Ishikawa (cell line): Measurements from ENCODE around the gene COX4I1.

Experiments used
- CEBPB ChIP-seq: IDR thresholded peaks from 2 replicates; pipeline ENCODE4 v1.6.1; 2012
- CREB1 ChIP-seq: IDR thresholded peaks from 2 replicates; pipeline ENCODE4 v1.6.1; 2012; ENCODE audit warnings: low read depth
- EGR1 ChIP-seq: IDR thresholded peaks from 2 replicates; pipeline ENCODE4 v1.6.1; 2012
- EP300 ChIP-seq: IDR thresholded peaks from 2 replicates; pipeline ENCODE4 v1.6.1; 2012; ENCODE audit warnings: borderline replicate concordance
- FOXM1 ChIP-seq: IDR thresholded peaks from 2 replicates; pipeline ENCODE4 v1.6.1; 2012; ENCODE audit warnings: low read depth, borderline replicate concordance
- MAX ChIP-seq: IDR thresholded peaks from 2 replicates; pipeline ENCODE4 v1.6.1; 2012
- NFIC ChIP-seq: IDR thresholded peaks from 2 replicates; pipeline ENCODE4 v1.6.1; 2012
- RAD21 ChIP-seq: IDR thresholded peaks from 2 replicates; pipeline ENCODE4 v1.6.1; 2012; ENCODE audit warnings: low read depth
- REST ChIP-seq: IDR thresholded peaks from 2 replicates; pipeline ENCODE4 v1.6.1; 2012; ENCODE audit warnings: low read depth, mild to moderate bottlenecking
- TAF1 ChIP-seq: IDR thresholded peaks from 2 replicates; pipeline ENCODE4 v1.6.1; 2012; ENCODE audit warnings: low read depth, mild to moderate bottlenecking
- TCF12 ChIP-seq: IDR thresholded peaks from 2 replicates; pipeline ENCODE4 v1.6.1; 2012; ENCODE audit warnings: low read depth
- TEAD4 ChIP-seq: IDR thresholded peaks from 2 replicates; pipeline ENCODE4 v1.6.1; 2012
- YY1 ChIP-seq: IDR thresholded peaks from 2 replicates; pipeline ENCODE4 v1.6.1; 2012; ENCODE audit warnings: low read depth
- ZBTB7A ChIP-seq: IDR thresholded peaks from 2 replicates; pipeline ENCODE4 v1.6.1; 2012; ENCODE audit warnings: low read depth
- TF ChIP-seq, protein P1 (sequence below): IDR thresholded peaks from 2 replicates; pipeline ENCODE4 v1.6.1; 2012

The COX4I1 gene

DNA sequence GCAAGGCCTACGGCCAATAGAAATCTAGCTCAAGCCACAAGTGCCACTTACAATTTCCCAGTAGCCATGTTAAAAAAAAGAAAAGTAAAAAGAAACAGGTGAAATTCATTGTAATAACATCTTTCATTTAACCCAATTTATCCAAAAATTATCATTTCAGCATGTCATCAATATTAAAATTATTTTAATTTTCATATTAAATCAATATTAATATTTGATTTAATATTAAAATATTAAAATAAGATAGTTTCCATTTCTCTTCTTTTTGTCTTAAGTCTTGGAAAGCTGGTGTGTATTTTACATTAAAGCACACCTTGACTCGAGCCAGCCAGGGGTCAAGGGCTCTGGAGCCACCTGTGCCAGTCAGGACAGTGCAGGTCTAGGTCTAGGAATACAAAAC is 35.9 kb upstream of the COX4I1 start:
- TF ChIP-seq REST (no peak), TAF1 (no peak), CEBPB (no peak), EP300 (no peak), CREB1 (no peak), FOXM1 (no peak)

DNA sequence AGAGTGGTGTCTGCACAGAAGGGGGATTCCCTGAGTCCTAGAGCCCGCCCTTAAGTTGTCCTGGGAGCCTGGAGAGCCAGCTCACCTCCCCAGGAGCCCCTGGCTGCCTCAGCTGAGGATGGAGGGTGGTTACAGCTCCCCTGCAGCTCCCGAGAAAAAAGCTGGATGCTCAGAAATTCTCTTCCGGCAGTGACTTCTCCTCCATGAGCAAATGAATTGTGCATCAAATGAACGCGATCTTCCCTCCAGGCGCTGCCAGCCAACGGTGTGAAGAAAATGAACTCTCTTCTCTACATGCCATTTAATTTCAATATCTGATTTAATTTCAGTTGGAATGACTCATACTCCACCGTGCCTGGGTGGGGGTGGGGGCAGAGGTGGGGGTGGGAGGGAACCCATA is 34.3 kb upstream of the COX4I1 start:
- no peak for TF ChIP-seq TCF12
- no peak for TF ChIP-seq YY1
- no peak for TF ChIP-seq NFIC
- no peak for TF ChIP-seq TEAD4
- no peak for TF ChIP-seq EP300
- no peak for TF ChIP-seq MAX
- TF ChIP-seq TAF1: no peak
- TF ChIP-seq CREB1: no peak
- no peak for TF ChIP-seq FOXM1
- no peak for TF ChIP-seq EGR1
- TF ChIP-seq ZBTB7A: no peak
- TF ChIP-seq, protein P1, sequence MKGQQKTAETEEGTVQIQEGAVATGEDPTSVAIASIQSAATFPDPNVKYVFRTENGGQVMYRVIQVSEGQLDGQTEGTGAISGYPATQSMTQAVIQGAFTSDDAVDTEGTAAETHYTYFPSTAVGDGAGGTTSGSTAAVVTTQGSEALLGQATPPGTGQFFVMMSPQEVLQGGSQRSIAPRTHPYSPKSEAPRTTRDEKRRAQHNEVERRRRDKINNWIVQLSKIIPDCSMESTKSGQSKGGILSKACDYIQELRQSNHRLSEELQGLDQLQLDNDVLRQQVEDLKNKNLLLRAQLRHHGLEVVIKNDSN: no peak
- no peak for TF ChIP-seq CEBPB
- TF ChIP-seq REST: no peak

DNA sequence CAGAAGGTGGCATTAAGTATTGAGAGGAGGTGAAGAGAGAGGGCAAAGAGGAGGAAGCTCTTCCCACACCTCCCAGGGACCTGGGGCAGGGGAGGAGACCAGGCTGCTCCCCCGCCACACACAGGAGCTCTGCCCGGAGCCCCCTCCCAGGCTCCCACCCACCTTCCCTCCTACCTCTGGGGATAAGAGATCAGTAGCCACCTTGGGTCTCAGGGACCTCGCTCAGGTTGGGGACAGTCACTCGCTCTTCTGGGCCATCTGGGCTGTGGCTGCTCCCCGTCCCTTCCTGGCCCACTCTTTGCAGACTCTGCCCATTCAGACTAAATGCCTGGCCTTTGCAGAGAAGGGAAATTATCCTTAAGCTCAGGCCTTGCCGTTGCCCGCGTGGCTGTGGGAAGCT is 33.7 kb upstream of the COX4I1 start:
- TF ChIP-seq, protein P1: no peak
- TF ChIP-seq REST (no peak), EP300 (no peak), MAX (no peak), EGR1 (no peak), NFIC (no peak), TAF1 (no peak), CEBPB (no peak), ZBTB7A (no peak)

DNA sequence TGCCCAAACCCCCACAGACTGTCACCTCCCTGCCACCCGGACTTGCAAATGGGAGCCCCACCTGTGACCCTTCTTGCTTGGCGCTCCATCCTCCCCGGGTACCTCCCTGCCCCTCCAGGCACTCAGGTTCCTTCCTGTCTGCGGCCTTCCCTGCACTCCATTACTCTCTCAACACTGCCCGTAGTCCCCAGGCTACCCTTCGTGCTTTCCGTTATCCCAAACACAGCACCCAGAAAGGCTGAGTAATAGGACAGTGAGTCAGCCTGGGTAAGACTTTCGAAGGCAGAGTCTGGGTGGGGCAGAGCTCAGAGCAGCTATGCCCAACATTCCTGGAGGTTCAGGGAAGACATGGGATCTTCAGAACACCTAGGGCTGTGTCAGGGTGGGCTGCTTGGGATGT is 32.0 kb upstream of the COX4I1 start:
- TF ChIP-seq MAX (no peak), CEBPB (no peak), RAD21 (no peak), ZBTB7A (no peak), YY1 (no peak), FOXM1 (no peak), EGR1 (no peak), TEAD4 (no peak), NFIC (no peak), REST (no peak), TAF1 (no peak), EP300 (no peak), CREB1 (no peak), TCF12 (no peak)
- TF ChIP-seq, protein P1: no peak
